ENCODE measurements around the gene TMEM59.
"Not testable (repeated sequence)": the region's sequence is repeated elsewhere in the genome, so short reads cannot be mapped to it uniquely, and the experiment has no call there.

TMEM59 gene

GRCh38 chr1:54010415-54011117 lies 42.4 kb downstream of the TMEM59 start:
- H3K27ac ChIP-seq = no peak overlapping the region
- no peak for DNase-seq (ENCODE audit: low spot score)
- TF ChIP-seq, protein P1, sequence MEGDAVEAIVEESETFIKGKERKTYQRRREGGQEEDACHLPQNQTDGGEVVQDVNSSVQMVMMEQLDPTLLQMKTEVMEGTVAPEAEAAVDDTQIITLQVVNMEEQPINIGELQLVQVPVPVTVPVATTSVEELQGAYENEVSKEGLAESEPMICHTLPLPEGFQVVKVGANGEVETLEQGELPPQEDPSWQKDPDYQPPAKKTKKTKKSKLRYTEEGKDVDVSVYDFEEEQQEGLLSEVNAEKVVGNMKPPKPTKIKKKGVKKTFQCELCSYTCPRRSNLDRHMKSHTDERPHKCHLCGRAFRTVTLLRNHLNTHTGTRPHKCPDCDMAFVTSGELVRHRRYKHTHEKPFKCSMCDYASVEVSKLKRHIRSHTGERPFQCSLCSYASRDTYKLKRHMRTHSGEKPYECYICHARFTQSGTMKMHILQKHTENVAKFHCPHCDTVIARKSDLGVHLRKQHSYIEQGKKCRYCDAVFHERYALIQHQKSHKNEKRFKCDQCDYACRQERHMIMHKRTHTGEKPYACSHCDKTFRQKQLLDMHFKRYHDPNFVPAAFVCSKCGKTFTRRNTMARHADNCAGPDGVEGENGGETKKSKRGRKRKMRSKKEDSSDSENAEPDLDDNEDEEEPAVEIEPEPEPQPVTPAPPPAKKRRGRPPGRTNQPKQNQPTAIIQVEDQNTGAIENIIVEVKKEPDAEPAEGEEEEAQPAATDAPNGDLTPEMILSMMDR (IDR thresholded peaks at IDR 0.05) = no peak

DNA sequence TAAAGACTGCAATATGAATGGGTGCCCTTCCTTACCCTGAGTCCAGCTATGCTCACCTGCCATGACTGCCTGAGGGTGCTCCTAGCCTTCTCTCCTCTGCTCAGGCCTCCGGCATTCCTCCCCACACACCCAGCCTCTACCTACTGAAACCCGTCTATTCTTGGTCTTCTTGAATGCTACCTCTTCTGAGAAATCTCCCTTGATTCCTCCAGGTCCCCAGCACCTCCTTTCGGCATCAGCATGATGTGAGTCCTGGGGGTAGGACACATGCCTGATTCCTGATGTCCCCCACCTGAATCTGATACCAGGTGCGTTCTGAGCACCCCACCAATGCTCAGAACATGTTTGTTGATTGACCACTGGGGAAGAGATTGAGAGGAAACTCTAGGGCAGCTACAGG lies 43.6 kb downstream of the TMEM59 start:
- Histone ChIP-seq H3K27ac (no peak overlapping the region), H3K4me3 (no peak overlapping the region)
- TF ChIP-seq, protein P1 (IDR thresholded peaks at IDR 0.05) = no peak
- no peak for DNase-seq (ENCODE audit: low spot score)

More at GRCh38 chr1:54010415-54011117, 42.4 kb downstream of the TMEM59 start:
- H3K4me3 ChIP-seq = no peak overlapping the region

DNA sequence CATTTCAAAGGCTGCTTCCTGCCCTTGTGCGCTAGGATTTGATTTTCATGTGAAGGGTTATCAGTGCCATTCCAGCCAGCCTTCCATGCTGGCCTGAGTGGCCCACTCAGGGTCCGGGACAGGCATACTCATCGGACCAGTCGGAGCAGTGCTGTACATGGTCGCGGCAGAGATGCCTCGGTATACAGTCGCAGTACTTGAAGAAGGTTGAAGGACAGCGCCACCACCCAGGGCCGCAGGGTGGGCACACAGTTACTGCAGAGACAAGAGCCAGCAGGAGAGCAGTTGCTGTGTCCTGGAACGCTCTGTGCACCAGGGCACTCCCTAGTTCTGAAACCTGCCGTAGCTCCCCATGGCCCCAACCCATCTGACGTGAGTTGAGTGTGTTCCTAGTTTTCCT lies 44.1 kb downstream of the TMEM59 start:
- no peak for DNase-seq (ENCODE audit: low spot score)
- H3K27ac ChIP-seq = no peak overlapping the region
- TF ChIP-seq, protein P1 (IDR thresholded peaks at IDR 0.05) = no peak
- no peak overlapping the region for H3K4me3 ChIP-seq

GRCh38 chr1:54007613-54008012 lies 45.4 kb downstream of the TMEM59 start:
- Histone ChIP-seq H3K27ac (no peak overlapping the region), H3K4me3 (no peak overlapping the region)
- no peak for DNase-seq (ENCODE audit: low spot score)
- TF ChIP-seq, protein P1 (IDR thresholded peaks at IDR 0.05) = no peak

DNA sequence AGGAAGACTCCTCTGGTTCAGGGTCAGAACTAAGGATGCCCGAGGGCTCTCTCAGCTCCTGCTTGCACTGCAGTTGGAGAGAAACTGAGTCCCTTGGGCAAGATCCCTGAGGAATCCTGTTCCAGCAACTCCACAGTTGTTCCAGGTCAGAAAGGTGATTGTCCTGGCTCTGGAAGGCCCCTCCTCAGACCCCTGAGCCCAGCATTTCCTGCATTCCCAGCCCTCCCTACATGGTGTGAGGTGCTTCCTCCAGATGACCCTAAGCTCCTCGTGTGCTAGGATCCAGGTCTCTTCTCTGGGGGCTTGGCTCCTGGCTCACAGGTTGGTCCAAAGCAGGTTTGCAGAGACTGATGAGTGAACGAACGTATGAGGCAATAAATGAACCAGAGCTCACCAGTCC lies 46.5 kb downstream of the TMEM59 start:
- H3K27ac ChIP-seq = no peak overlapping the region
- TF ChIP-seq, protein P1 (IDR thresholded peaks at IDR 0.05) = no peak
- no peak for DNase-seq (ENCODE audit: low spot score)
- H3K4me3 ChIP-seq = no peak overlapping the region

GRCh38 chr1:54004481-54005049 lies 48.4 kb downstream of the TMEM59 start:
- TF ChIP-seq, protein P1 (IDR thresholded peaks at IDR 0.05) = no peak

GRCh38 chr1:54003750-54004480 lies 49.1 kb downstream of the TMEM59 start:
- not testable (repeated sequence) for H3K4me3 ChIP-seq; H3K27ac ChIP-seq; DNase-seq (ENCODE audit: low spot score)

More at GRCh38 chr1:54004481-54005049, 48.4 kb downstream of the TMEM59 start:
- Histone ChIP-seq H3K4me3 (no peak overlapping the region), H3K27ac (no peak overlapping the region)
- DNase-seq (ENCODE audit: low spot score) = no peak

Measured in coronary artery (tissue), 2 donors.